DOHH2 (cell line): ENCODE measurements around the gene MDM1.

Source experiments
- H3F3A ChIP-seq: fragments of 200-600 bp; sonication (generic), shearing (Covaris generic); 2 replicates; pipeline ENCODE4 v1.6.0; 2016; ENCODE audit warnings: antibody characterized with exemption, mild to moderate bottlenecking; ENCODE audit not compliant: control insufficient read depth, insufficient read depth
- H3K27ac ChIP-seq: fragments of 200-600 bp; sonication (generic); 2 replicates; pipeline ENCODE4 v1.5.1; 2014; ENCODE audit warnings: low read depth, mild to moderate bottlenecking, low read length, moderate library complexity
- H3K27me3 ChIP-seq: fragments of 200-600 bp; sonication (generic); 2 replicates; pipeline ENCODE4 v1.6.1; 2014; ENCODE audit warnings: mild to moderate bottlenecking, low read length, mixed read lengths; ENCODE audit not compliant: control insufficient read depth
- H3K36me3 ChIP-seq: fragments of 200-600 bp; sonication (generic); 2 replicates; pipeline ENCODE4 v1.6.1; 2014; ENCODE audit warnings: mild to moderate bottlenecking, low read length, moderate library complexity, mixed read lengths; ENCODE audit not compliant: control insufficient read depth
- H3K4me1 ChIP-seq: fragments of 200-600 bp; sonication (generic); 2 replicates; pipeline ENCODE4 v1.6.1; 2014; ENCODE audit warnings: mild to moderate bottlenecking, low read length, mixed read lengths; ENCODE audit not compliant: control insufficient read depth
- H3K4me2 ChIP-seq: fragments of 200-600 bp; sonication (generic); 2 replicates; pipeline ENCODE4 v1.6.0; 2014; ENCODE audit warnings: mild to moderate bottlenecking, low read length, moderate library complexity
- H3K4me3 ChIP-seq: fragments of 200-600 bp; sonication (generic); 2 replicates; pipeline ENCODE4 v1.5.1; 2014; ENCODE audit warnings: mild to moderate bottlenecking, low read length, mixed read lengths
- H3K79me2 ChIP-seq: fragments of 200-600 bp; sonication (generic); 2 replicates; pipeline ENCODE4 v1.6.1; 2014; ENCODE audit warnings: mild to moderate bottlenecking, low read length, mixed read lengths; ENCODE audit not compliant: control insufficient read depth
- H3K9me2 ChIP-seq: fragments of 200-600 bp; sonication (generic); replicated peaks from 2 replicates; pipeline ENCODE4 v1.6.1; 2014; ENCODE audit warnings: mild to moderate bottlenecking, low read length, mixed read lengths; ENCODE audit not compliant: control insufficient read depth
- H3K9me3 ChIP-seq: fragments of 200-600 bp; sonication (generic); 2 replicates; pipeline ENCODE4 v1.6.1; 2014; ENCODE audit warnings: antibody characterized with exemption, low read length, mixed read lengths; ENCODE audit not compliant: control insufficient read depth, insufficient read depth
- H4K20me1 ChIP-seq: fragments of 200-600 bp; sonication (generic); 2 replicates; pipeline ENCODE4 v1.6.0; 2014; ENCODE audit warnings: low read depth, mild to moderate bottlenecking, antibody characterized with exemption, low read length, moderate library complexity; ENCODE audit not compliant: control insufficient read depth, insufficient read depth
- EZH2phosphoT487 ChIP-seq: fragments of 200-600 bp; sonication (generic); IDR thresholded peaks from 2 replicates; pipeline ENCODE4 v1.6.1; 2017; ENCODE audit warnings: borderline replicate concordance, mild to moderate bottlenecking, antibody characterized with exemption, low read length, moderate library complexity, mixed read lengths
- TF ChIP-seq, protein P1 (sequence below): fragments of 200-600 bp; sonication (generic); IDR thresholded peaks from one replicate; pipeline ENCODE4 v1.5.1; 2014; ENCODE audit warnings: antibody characterized with exemption, mild to moderate bottlenecking, low read depth, low read length; ENCODE audit not compliant: poor library complexity, severe bottlenecking

Gene MDM1

GRCh38 chr12:68303850-68304249 lies 28.3 kb downstream of the MDM1 start:
- Histone ChIP-seq H3K79me2 (no peaks in the 10 kb centered on the region), H3K4me3 (no peak overlapping the region), H3K27me3 (no peaks in the 10 kb centered on the region), H4K20me1 (no peaks in the 10 kb centered on the region), H3K4me2 (no peak overlapping the region), H3F3A (no peaks in the 10 kb centered on the region), H3K4me1 (0 out of 2 replicates have a peak, but pooled peaks cover 3% of the 10 kb centered on the region), H3K9me2 (no peaks in the 10 kb centered on the region), H3K27ac (no peak overlapping the region), H3K36me3 (peaks cover 30% of the 10 kb centered on the region), H3K9me3 (no peaks in the 10 kb centered on the region)
- no peak for TF ChIP-seq EZH2phosphoT487
- TF ChIP-seq, protein P1, sequence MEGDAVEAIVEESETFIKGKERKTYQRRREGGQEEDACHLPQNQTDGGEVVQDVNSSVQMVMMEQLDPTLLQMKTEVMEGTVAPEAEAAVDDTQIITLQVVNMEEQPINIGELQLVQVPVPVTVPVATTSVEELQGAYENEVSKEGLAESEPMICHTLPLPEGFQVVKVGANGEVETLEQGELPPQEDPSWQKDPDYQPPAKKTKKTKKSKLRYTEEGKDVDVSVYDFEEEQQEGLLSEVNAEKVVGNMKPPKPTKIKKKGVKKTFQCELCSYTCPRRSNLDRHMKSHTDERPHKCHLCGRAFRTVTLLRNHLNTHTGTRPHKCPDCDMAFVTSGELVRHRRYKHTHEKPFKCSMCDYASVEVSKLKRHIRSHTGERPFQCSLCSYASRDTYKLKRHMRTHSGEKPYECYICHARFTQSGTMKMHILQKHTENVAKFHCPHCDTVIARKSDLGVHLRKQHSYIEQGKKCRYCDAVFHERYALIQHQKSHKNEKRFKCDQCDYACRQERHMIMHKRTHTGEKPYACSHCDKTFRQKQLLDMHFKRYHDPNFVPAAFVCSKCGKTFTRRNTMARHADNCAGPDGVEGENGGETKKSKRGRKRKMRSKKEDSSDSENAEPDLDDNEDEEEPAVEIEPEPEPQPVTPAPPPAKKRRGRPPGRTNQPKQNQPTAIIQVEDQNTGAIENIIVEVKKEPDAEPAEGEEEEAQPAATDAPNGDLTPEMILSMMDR = no peak

GRCh38 chr12:68297929-68298328 lies 34.2 kb downstream of the MDM1 start:
- H3K79me2 ChIP-seq = peaks cover 3% of the 10 kb centered on the region; the same call in 1 of the 2 replicates
- H4K20me1 ChIP-seq = no peaks in the 10 kb centered on the region
- H3K4me3 ChIP-seq = no peak overlapping the region
- H3K9me2 ChIP-seq = no peaks in the 10 kb centered on the region
- TF ChIP-seq, protein P1 = no peak
- TF ChIP-seq EZH2phosphoT487 = no peak
- H3K27me3 ChIP-seq = no peaks in the 10 kb centered on the region
- H3K4me1 ChIP-seq = no peaks in the 10 kb centered on the region
- H3F3A ChIP-seq = no peaks in the 10 kb centered on the region
- no peaks in the 10 kb centered on the region for H3K9me3 ChIP-seq
- H3K36me3 ChIP-seq = peaks cover 12% of the 10 kb centered on the region
- H3K4me2 ChIP-seq = no peak overlapping the region
- no peak overlapping the region for H3K27ac ChIP-seq

DNA sequence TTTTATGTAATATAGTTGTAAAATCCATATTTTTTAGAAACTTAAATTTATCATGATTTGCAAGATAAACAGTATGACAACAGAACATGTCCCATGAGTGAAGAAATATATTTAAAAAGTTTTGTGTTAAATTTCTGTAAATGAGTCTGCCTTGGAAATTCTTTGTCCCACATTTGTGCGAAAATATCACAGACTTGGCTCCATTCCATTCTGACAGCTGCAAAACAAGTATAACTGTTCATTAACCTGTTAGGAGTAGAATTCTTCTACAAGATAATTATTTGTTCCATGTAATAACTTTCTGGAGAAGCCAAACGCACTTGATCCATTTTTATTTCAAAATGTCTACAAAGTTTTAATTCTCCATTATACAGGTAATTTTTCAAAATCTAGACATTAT lies 37.9 kb downstream of the MDM1 start:
- peaks cover 5% of the 10 kb centered on the region for H3K36me3 ChIP-seq
- no peaks in the 10 kb centered on the region for H3K9me3 ChIP-seq
- TF ChIP-seq, protein P1 = no peak
- TF ChIP-seq EZH2phosphoT487 = no peak

More for the DNA sequence above, 37.9 kb downstream of the MDM1 start:
- no peaks in the 10 kb centered on the region for H3K4me1 ChIP-seq
- no peaks in the 10 kb centered on the region for H3K9me2 ChIP-seq
- H3K4me3 ChIP-seq = no peak overlapping the region
- no peaks in the 10 kb centered on the region for H3K27me3 ChIP-seq
- H3K27ac ChIP-seq = no peak overlapping the region
- no peak overlapping the region for H3K4me2 ChIP-seq
- no peaks in the 10 kb centered on the region for H3F3A ChIP-seq
- no peaks in the 10 kb centered on the region for H4K20me1 ChIP-seq
- peaks cover 3% of the 10 kb centered on the region; the same call in 1 of the 2 replicates for H3K79me2 ChIP-seq
